K562 (cell line): ENCODE measurements around the gene HSPA4.

ENCODE experiments used
- CEBPB ChIP-seq: fragments of 450-650 bp; IDR thresholded peaks from 2 replicates; pipeline ENCODE4 v1.6.1; 2016; ENCODE audit warnings: missing genetic modification characterization, missing compliant biosample characterization
- NCOA1 ChIP-seq: fragments of 450-650 bp; IDR thresholded peaks from 2 replicates; pipeline ENCODE4 v1.6.1; 2016; ENCODE audit warnings: low read depth
- NRF1 ChIP-seq, 2 experiments: fragments of 450-650 bp; IDR thresholded peaks in 1 of 2; conservative IDR thresholded peaks in 1 of 2; 2 replicates each; pipeline ENCODE4 v1.6.1; 2014; ENCODE audit warnings: mild to moderate bottlenecking in 2 of 2
- ZBTB7A ChIP-seq: IDR thresholded peaks from 2 replicates; pipeline ENCODE4 v1.6.1; 2011; ENCODE audit warnings: low read depth, mild to moderate bottlenecking, low read length, moderate library complexity, borderline replicate concordance; ENCODE audit not compliant: control insufficient read depth
- ZNF12 ChIP-seq: sonication (generic); formaldehyde crosslinking; IDR thresholded peaks from 2 replicates; pipeline ENCODE4 v1.4.0; 2020; ENCODE audit warnings: mild to moderate bottlenecking, missing genetic modification reagents
- ZNF282 ChIP-seq: sonication (generic); formaldehyde crosslinking; IDR thresholded peaks from 2 replicates; pipeline ENCODE4 v1.8.1; 2023; ENCODE audit warnings: missing genetic modification reagents
- ZNF830 ChIP-seq: fragments of 250-450 bp; sonication (Bioruptor Pico); IDR thresholded peaks from 2 replicates; pipeline ENCODE4 v1.5.0; 2021; ENCODE audit warnings: mild to moderate bottlenecking
- TF ChIP-seq, protein P1 (sequence below), 3 experiments: IDR thresholded peaks in 2 of 3; conservative IDR thresholded peaks in 1 of 3; 2 replicates each; pipeline ENCODE4 v1.5.1; 2011 to 2012; ENCODE audit warnings: low read length in 3 of 3, mild to moderate bottlenecking in 3 of 3, control low read depth in 2 of 3, improper control_type of control experiment in 1 of 3, inconsistent platforms in 1 of 3, low read depth in 1 of 3, mixed read lengths in 1 of 3, moderate library complexity in 1 of 3; ENCODE audit not compliant: insufficient read depth in 2 of 3
- TF ChIP-seq, protein P2 (sequence below): sonication (generic); formaldehyde crosslinking; IDR thresholded peaks from 2 replicates; pipeline ENCODE4 v1.9.0; 2022; ENCODE audit warnings: mild to moderate bottlenecking, missing genetic modification reagents
- TF ChIP-seq, protein P3 (sequence below): fragments of 250-450 bp; sonication (Bioruptor Pico); IDR thresholded peaks from 2 replicates; pipeline ENCODE4 v1.4.0; 2020; ENCODE audit warnings: mild to moderate bottlenecking

DNA sequence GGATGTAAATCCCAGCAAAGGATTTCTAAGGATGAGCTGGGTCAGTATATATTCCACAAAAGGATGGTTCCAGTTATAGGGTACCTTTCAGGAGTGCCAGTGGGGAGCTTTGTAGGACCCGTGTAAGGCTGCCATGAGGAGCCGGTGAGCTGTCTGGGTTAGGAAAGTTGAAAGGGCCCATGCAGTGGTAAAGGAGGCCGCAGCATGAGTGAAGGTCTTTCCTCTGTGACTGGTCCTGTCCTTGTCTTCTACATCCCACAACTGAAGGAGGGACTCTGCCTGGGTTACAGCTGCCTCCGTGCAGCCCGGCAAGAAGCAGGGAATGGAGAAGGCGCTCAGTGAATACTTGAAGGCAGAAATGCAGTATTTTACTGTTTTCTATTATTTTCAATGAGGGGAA lies 58.9 kb downstream of the HSPA4 start:
- no peak for TF ChIP-seq NCOA1
- TF ChIP-seq, protein P1, sequence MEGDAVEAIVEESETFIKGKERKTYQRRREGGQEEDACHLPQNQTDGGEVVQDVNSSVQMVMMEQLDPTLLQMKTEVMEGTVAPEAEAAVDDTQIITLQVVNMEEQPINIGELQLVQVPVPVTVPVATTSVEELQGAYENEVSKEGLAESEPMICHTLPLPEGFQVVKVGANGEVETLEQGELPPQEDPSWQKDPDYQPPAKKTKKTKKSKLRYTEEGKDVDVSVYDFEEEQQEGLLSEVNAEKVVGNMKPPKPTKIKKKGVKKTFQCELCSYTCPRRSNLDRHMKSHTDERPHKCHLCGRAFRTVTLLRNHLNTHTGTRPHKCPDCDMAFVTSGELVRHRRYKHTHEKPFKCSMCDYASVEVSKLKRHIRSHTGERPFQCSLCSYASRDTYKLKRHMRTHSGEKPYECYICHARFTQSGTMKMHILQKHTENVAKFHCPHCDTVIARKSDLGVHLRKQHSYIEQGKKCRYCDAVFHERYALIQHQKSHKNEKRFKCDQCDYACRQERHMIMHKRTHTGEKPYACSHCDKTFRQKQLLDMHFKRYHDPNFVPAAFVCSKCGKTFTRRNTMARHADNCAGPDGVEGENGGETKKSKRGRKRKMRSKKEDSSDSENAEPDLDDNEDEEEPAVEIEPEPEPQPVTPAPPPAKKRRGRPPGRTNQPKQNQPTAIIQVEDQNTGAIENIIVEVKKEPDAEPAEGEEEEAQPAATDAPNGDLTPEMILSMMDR (IDR thresholded peaks at IDR 0.05 in 2 of 3, conservative IDR thresholded peaks at IDR 0.05 in 1 of 3; ENCODE audit: insufficient read depth in 2 of 3, low read depth in 1 of 3, low read length in 3 of 3) = no peak
- TF ChIP-seq, protein P2, sequence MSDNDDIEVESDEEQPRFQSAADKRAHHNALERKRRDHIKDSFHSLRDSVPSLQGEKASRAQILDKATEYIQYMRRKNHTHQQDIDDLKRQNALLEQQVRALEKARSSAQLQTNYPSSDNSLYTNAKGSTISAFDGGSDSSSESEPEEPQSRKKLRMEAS = no peak
- no peak for TF ChIP-seq NRF1 (conservative IDR thresholded peaks at IDR 0.05 in 1 of 2, IDR thresholded peaks at IDR 0.05 in 1 of 2)
- no peak for TF ChIP-seq CEBPB
- TF ChIP-seq ZNF282 (CRISPR knock-in tag) = no peak
- no peak for TF ChIP-seq ZNF830 (CRISPR knock-in tag)
- no peak for TF ChIP-seq ZNF12 (CRISPR knock-in tag)
- TF ChIP-seq, protein P3, sequence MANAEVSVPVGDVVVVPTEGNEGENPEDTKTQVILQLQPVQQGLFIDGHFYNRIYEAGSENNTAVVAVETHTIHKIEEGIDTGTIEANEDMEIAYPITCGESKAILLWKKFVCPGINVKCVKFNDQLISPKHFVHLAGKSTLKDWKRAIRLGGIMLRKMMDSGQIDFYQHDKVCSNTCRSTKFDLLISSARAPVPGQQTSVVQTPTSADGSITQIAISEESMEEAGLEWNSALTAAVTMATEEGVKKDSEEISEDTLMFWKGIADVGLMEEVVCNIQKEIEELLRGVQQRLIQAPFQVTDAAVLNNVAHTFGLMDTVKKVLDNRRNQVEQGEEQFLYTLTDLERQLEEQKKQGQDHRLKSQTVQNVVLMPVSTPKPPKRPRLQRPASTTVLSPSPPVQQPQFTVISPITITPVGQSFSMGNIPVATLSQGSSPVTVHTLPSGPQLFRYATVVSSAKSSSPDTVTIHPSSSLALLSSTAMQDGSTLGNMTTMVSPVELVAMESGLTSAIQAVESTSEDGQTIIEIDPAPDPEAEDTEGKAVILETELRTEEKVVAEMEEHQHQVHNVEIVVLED (CRISPR knock-in tag) = no peak
- TF ChIP-seq ZBTB7A = no peak
